C4-2B (cell line): ENCODE data around the gene CCDC201.
"Not testable (repeated sequence)": the region's sequence is repeated elsewhere in the genome, so short reads cannot be mapped to it uniquely, and the experiment has no call there.

Experiments
- CTCF ChIP-seq: fragments of 450-650 bp; conservative IDR thresholded peaks from 2 replicates; pipeline ENCODE4 v1.5.1; 2017; ENCODE audit warnings: mild to moderate bottlenecking
- ZFX ChIP-seq: fragments of 450-650 bp; IDR thresholded peaks from 2 replicates; pipeline ENCODE4 v1.6.1; 2017

DNA sequence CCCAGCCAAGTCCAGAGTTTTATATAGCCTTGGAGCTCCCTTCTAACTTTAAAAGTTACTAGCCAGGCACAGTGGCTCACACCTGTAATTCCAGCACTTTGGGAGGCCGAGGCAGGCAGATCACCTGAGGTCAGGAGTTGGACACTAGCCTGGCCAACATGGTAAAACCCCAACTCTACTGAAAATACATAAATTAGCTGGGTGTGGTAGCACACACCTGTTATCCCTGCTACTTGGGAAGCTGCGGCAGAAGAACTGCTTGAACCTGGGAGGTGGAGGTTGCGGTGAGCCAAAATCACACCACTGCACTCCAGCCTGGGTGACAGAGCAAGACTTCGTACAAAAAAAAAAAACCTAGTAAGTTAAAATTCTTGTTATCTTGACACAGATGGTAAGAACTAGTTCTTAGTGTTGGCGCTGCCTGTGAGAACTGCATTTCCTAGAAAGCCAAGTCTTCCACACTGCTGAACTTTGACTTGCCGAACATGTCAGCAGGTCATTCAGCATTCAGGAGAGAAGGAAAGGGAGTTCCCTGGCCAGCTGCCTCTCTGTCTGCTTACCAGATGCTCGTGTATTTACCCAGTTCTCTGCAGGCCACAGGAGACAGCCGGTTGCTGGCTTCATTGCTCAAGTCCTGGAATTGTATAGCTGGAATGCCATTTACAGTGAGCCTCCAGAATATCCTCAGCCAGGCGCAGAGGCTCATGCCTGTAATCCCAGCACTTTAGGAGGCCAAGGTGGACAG lies 40.3 kb downstream of the CCDC201 start:
- TF ChIP-seq CTCF, ZFX: not testable (repeated sequence)
